Measurements from ENCODE around the gene ZRSR2. TPM values are rescaled to one million over a fixed set of nuclear protein-coding genes. Genes with fewer than 3 reads are reported as not detected.
"Not testable (repeated sequence)": the region's sequence is repeated elsewhere in the genome, so short reads cannot be mapped to it uniquely, and the experiment has no call there.

Gene ZRSR2
- total RNA-seq, 6 donors from 2014 or later, result 8.2 to 46.1 (median 15.4) TPM

DNA sequence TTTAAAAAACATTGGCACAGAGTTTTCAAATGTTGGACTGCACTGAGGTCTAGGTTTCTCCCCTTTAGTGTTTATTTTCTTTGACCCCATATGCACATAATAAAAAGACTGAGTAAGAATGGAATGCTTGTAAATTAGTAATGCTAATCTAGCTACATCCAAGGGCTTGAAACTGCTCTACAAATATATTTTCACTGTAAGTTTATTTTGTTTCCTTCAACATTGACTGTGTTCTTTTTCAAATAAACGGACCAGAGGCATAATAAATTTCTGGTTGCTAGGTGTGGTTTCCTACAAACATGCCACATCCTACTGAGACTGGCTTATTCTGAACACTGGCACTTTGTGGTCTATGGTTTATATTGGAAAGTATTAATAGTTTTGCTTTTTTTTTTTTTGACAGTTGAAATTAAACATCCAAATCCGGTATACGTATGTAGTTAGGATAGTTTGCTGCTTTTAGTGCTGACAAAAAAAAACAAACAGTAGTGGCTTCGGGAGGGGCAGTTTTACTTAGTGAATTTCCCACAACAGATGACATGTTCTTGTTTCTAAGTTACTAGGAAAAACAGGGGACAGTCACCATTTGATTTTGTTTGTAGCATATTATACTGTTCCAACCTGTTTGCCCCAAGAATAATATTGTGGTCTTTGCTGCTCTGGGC, 39.0 kb upstream of the ZRSR2 start:
- ATAC-seq (ENCODE audit: low FRiP score in 2 of 2), result peak; percentile 64 to 83
- WGBS, 2 donors, result 36 to 41% methylated on average over 4 of the region's 4 CpGs

DNA sequence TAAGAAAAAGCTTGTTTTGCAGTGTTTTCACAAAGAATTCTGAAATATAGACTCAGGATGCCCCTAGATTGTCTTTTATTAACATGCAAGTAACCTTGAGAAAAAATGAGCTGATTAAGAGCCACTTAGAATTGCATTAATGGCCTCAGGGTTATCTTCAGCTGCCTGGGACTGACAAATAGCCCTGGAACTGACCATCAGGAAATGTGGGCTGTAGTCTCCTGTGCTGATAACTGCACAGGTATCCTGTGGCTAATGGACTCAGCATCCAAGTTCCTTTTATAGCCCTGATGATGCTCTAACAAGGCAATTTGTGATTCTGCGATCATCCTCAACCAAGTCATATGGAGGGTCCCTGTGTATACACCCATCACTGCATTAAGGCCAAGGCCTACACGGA, 35.2 kb upstream of the ZRSR2 start:
- Histone ChIP-seq H3K9me3 (no peaks in the 10 kb centered on the region), H3K27me3 (no peaks in the 10 kb centered on the region), H3K4me1 (peaks cover 6 to 19% (median 17%) of the 10 kb centered on the region in 4 donors), H3K27ac (no peak overlapping the region), H3K4me3 (no peak overlapping the region), H3K36me3 (no peaks in the 10 kb centered on the region)
- no peak for ATAC-seq (ENCODE audit: low FRiP score in 2 of 2)
- no peak for DNase-seq
- WGBS, 2 donors, result 83 to 89% methylated on average over 2 of the region's 2 CpGs
- TF ChIP-seq, protein P1, sequence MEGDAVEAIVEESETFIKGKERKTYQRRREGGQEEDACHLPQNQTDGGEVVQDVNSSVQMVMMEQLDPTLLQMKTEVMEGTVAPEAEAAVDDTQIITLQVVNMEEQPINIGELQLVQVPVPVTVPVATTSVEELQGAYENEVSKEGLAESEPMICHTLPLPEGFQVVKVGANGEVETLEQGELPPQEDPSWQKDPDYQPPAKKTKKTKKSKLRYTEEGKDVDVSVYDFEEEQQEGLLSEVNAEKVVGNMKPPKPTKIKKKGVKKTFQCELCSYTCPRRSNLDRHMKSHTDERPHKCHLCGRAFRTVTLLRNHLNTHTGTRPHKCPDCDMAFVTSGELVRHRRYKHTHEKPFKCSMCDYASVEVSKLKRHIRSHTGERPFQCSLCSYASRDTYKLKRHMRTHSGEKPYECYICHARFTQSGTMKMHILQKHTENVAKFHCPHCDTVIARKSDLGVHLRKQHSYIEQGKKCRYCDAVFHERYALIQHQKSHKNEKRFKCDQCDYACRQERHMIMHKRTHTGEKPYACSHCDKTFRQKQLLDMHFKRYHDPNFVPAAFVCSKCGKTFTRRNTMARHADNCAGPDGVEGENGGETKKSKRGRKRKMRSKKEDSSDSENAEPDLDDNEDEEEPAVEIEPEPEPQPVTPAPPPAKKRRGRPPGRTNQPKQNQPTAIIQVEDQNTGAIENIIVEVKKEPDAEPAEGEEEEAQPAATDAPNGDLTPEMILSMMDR (IDR thresholded peaks at IDR 0.05), result no peak
- TF ChIP-seq POLR2A (IDR thresholded peaks at IDR 0.05) (no peak), POLR2AphosphoS5 (IDR thresholded peaks at IDR 0.05) (no peak), EP300 (IDR thresholded peaks at IDR 0.05) (no peak)

More for the DNA sequence above, 39.0 kb upstream of the ZRSR2 start:
- TF ChIP-seq POLR2AphosphoS5 (IDR thresholded peaks at IDR 0.05) (no peak), EP300 (IDR thresholded peaks at IDR 0.05) (peak in 1 of 4 donors; percentile 30), POLR2A (IDR thresholded peaks at IDR 0.05) (no peak)
- TF ChIP-seq, protein P1 (IDR thresholded peaks at IDR 0.05), result no peak
- peak overlapping the region; percentile 74 to 92 (median 78) for H3K27ac ChIP-seq
- H3K9me3 ChIP-seq, result no peaks in the 10 kb centered on the region
- no peaks in the 10 kb centered on the region for H3K27me3 ChIP-seq
- H3K36me3 ChIP-seq, result no peaks in the 10 kb centered on the region
- DNase-seq, result no peak
- peak overlapping the region in 1 of 4 donors; percentile 3 for H3K4me3 ChIP-seq
- H3K4me1 ChIP-seq, result peaks cover 10 to 33% (median 21%) of the 10 kb centered on the region in 4 donors

DNA sequence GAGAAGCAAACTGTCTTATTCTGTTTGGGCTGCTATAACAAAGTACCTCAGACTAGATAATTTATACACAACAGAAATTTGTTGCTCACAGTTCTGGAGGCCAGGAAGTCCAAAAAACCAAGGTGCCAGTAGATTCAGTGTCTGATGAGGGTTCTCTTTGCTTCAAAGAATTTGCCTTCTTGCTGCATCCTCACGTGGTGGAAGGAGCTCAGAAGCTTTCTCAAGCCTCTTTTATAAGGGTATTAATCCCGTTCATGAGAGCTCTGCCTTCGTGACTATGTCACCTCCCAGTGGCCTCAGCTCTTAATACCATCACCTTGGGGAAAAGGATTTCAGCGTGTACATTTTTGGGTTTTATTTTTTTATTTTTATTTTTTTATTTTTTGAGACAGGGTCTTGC, 32.1 kb upstream of the ZRSR2 start:
- DNase-seq (no peak), ATAC-seq (ENCODE audit: low FRiP score in 2 of 2) (no peak)
- no peak for TF ChIP-seq POLR2AphosphoS5 (IDR thresholded peaks at IDR 0.05)
- no peak for TF ChIP-seq EP300 (IDR thresholded peaks at IDR 0.05)
- no peak for TF ChIP-seq POLR2A (IDR thresholded peaks at IDR 0.05)
- TF ChIP-seq, protein P1 (IDR thresholded peaks at IDR 0.05), result no peak
- Histone ChIP-seq H3K4me3 (no peak overlapping the region), H3K36me3 (no peaks in the 10 kb centered on the region), H3K27ac (no peak overlapping the region), H3K4me1 (no peaks in the 10 kb centered on the region), H3K27me3 (no peaks in the 10 kb centered on the region), H3K9me3 (no peaks in the 10 kb centered on the region)
- 74 to 91% methylated on average over 4 of the region's 4 CpGs for WGBS, 2 donors

DNA sequence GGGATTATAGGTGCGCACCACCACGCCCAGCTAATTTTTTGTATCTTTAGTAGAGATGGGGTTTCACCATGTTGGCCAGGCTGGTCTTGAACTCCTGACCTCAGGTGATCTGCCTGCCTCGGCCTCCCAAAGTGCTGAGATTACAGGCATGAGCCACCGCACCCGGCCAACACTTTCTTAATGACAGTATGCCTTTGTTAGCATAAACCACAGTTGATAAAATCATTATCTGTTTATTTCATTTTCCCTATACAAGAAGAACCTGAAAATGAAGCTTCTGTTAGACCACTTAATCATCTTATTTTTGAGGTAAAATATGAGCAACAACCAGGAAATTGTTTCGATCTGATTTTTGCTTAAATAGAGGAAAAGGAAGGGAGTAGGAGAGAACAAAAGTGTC, 30.4 kb upstream of the ZRSR2 start:
- peak overlapping the region in 1 of 4 donors; percentile 10 for H3K27ac ChIP-seq
- ATAC-seq (ENCODE audit: low FRiP score in 2 of 2); H3K36me3 ChIP-seq; DNase-seq; H3K4me3 ChIP-seq; H3K9me3 ChIP-seq; H3K27me3 ChIP-seq; H3K4me1 ChIP-seq: not testable (repeated sequence)
- WGBS, 2 donors, result 73 to 79% methylated on average over 3 to 6 of the region's 6 CpGs

DNA sequence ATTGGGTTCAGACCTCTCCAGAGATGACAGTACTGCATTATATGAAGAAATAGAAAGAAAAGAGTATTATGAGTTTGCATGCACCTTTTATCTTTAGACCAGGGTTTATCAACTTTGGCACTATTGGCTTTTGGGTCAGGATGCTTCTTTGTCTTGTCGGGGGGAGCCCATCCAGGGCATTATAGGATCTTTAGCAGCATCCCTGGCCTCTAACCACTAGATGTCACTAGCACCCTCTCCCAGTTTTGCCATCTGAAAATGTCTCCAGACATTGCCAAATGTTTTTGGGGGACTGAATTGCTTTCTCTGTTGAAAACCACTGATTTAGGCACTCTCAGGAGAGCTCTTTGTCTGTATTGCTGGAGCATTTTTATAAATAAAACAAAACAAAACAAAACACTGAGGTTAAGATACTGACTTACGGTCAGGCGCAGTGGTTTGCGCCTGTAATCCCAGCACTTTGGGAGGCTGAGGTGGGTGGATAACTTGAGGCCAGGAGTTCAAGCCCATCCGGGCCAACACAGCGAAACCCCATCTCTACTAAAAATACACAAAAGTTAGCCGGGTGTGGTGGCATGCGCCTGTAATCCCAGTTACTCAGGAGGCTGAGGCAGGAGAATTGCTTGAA, 28.6 kb upstream of the ZRSR2 start:
- TF ChIP-seq EP300 (IDR thresholded peaks at IDR 0.05) (no peak), POLR2A (IDR thresholded peaks at IDR 0.05) (no peak)
- TF ChIP-seq, protein P1 (IDR thresholded peaks at IDR 0.05), result peak in 5 of 6 experiments; percentile 25 to 80 (median 57)
- 80 to 82% methylated on average over 8 of the region's 8 CpGs for WGBS, 2 donors
- no peaks in the 10 kb centered on the region for H3K4me1 ChIP-seq
- H3K36me3 ChIP-seq, result no peaks in the 10 kb centered on the region
- ATAC-seq (ENCODE audit: low FRiP score in 2 of 2), result peak in 1 of 2 donors; percentile 56
- no peak overlapping the region for H3K27ac ChIP-seq
- no peak for DNase-seq
- H3K9me3 ChIP-seq, result no peaks in the 10 kb centered on the region
- H3K4me3 ChIP-seq, result no peak overlapping the region
- H3K27me3 ChIP-seq, result no peaks in the 10 kb centered on the region
